Endothelial cell (in vitro differentiated cells): Measurements from ENCODE around the gene ANO2. TPM values are rescaled to one million over a fixed set of nuclear protein-coding genes. Genes with fewer than 3 reads are reported as not detected.

ENCODE experiments used
- DNase-seq: peaks from one replicate; pipeline ENCODE4 v3.0.0; 2021; ENCODE audit warnings: low spot score
- H3K27ac Mint-ChIP-seq: one replicate; pipeline ENCODE4 v1.8.0; 2021; ENCODE audit warnings: mixed read lengths, inconsistent platforms; ENCODE audit not compliant: unreplicated experiment
- H3K27me3 Mint-ChIP-seq: one replicate; pipeline ENCODE4 v1.8.0; 2021; ENCODE audit warnings: mild to moderate bottlenecking, moderate library complexity, mixed read lengths, inconsistent platforms; ENCODE audit not compliant: unreplicated experiment
- H3K36me3 Mint-ChIP-seq: one replicate; pipeline ENCODE4 v1.8.0; 2021; ENCODE audit warnings: mild to moderate bottlenecking, low read depth, mixed read lengths, inconsistent platforms; ENCODE audit not compliant: unreplicated experiment
- H3K4me1 Mint-ChIP-seq: one replicate; pipeline ENCODE4 v1.8.0; 2021; ENCODE audit warnings: mild to moderate bottlenecking, mixed read lengths, inconsistent platforms; ENCODE audit not compliant: unreplicated experiment
- H3K4me3 Mint-ChIP-seq: one replicate; pipeline ENCODE4 v1.8.0; 2021; ENCODE audit warnings: mild to moderate bottlenecking, mixed read lengths, inconsistent platforms; ENCODE audit not compliant: unreplicated experiment
- H3K9me3 Mint-ChIP-seq: one replicate; pipeline ENCODE4 v1.8.0; 2021; ENCODE audit warnings: mixed read lengths, inconsistent platforms; ENCODE audit not compliant: unreplicated experiment
- CTCF ChIP-seq: fragments of 200-600 bp; sonication (generic); IDR thresholded peaks from one replicate; pipeline ENCODE4 v1.5.0; 2021; ENCODE audit warnings: antibody characterized with exemption; ENCODE audit not compliant: unreplicated experiment
- total RNA-seq: library from RNA; stranded (reverse); fragmentation: NEBNext Ultra II Directional; extraction: Animal tissue kit (Norgen Biotek cat#: 25700); gene quantifications from one replicate; pipeline ENCODE4 v1.2.1, GENCODE V29; 2021; ENCODE audit not compliant: unreplicated experiment

The ANO2 gene
- total RNA-seq, 1 donor from 2014 or later, result 4.5 TPM

DNA sequence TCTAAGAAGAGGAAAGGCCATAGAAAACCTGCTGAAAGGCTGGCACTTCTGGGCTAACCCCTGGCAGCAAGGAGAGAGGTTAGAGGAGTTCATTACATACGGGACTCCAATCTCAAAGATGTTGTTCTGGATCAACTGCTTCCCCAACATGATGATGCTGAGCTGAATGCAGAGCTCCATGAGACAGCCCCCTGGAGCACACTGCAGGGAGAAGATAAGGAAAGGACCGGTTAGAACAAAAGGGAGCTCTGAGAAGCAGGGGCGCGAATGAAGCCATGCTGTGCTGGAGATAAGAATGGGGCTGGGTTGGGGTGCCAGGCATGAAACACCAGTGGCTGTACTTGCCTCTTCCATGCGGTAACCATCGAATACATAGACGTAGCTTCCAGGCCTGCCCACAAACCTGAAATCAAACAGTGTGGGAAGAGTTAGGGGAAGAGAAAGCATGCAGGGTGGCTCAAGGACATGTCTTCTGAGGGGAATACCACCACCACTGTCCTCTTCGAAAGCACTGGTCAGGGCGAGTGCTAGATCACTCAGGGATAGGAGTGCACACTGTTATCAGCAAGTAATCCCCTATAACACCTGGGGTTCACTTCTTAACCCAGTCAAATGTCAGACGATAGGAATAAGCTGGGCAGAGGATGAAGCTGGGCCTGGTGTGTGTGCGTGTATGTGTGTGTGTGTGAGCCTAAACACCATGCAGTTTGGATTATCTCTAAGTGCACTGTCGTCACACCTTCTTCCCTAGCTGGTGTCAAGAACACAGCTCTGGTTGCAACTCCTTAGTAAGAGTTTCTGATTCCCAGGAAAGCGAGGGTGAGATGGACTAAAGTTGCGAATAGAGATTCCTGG is 332.3 kb downstream of the ANO2 start:
- H3K27me3 Mint-ChIP-seq, result no peaks in the 10 kb centered on the region
- no peak for DNase-seq
- H3K9me3 Mint-ChIP-seq, result no peaks in the 10 kb centered on the region
- TF ChIP-seq CTCF, result no peak
- H3K36me3 Mint-ChIP-seq, result no peaks in the 10 kb centered on the region
- H3K27ac Mint-ChIP-seq, result no peak overlapping the region
- H3K4me1 Mint-ChIP-seq, result no peaks in the 10 kb centered on the region
- H3K4me3 Mint-ChIP-seq, result no peak overlapping the region

DNA sequence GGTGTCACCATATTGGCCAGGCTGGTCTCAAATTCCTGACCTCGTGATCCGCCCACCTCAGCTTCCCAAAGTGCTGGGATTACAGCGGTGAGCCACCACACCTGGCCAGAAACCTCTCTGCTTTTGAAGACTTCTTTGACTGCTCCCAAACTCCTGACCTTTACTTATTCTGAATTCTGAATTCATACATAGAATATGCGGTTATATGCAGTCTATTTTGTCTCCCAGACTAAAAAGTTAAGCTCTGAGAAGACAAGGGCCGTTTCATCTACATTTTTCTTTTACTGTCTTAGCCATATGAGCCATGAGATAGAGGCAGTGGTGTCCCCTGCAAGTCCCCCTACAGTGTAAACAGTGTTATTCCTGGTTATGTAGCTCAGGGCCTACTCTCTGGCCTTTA is 333.9 kb downstream of the ANO2 start:
- Mint-ChIP-seq H3K4me3 (no peak overlapping the region), H3K9me3 (no peaks in the 10 kb centered on the region), H3K27ac (no peak overlapping the region), H3K27me3 (no peaks in the 10 kb centered on the region), H3K4me1 (no peaks in the 10 kb centered on the region), H3K36me3 (no peaks in the 10 kb centered on the region)
- no peak for DNase-seq
- no peak for TF ChIP-seq CTCF

DNA sequence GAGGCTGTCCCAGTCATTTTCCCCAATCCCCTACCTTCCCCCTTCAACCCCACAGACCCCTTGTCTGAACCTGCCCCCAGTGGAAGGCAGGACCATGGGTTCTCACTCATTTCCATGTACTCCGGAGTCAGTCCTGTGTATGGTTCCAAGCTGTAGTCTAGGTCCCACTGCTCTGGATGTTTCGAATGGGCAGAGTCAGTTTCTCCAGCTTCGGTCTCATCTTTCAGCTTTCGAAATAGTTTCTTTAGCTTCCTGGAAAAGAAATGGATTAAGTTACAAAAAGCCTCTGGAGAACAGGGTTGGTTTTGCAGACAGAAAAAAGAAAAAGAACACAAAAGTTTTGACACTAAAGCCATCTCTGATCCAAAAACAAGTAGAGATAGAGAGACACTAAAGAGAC is 345.7 kb downstream of the ANO2 start:
- no peak for TF ChIP-seq CTCF
- no peak overlapping the region for H3K27ac Mint-ChIP-seq
- H3K27me3 Mint-ChIP-seq, result no peaks in the 10 kb centered on the region
- no peaks in the 10 kb centered on the region for H3K9me3 Mint-ChIP-seq
- no peaks in the 10 kb centered on the region for H3K36me3 Mint-ChIP-seq
- H3K4me1 Mint-ChIP-seq, result no peaks in the 10 kb centered on the region
- H3K4me3 Mint-ChIP-seq, result no peak overlapping the region
- no peak for DNase-seq

- TF ChIP-seq CTCF, result no peak
- Mint-ChIP-seq H3K36me3 (no peaks in the 10 kb centered on the region), H3K4me1 (no peaks in the 10 kb centered on the region), H3K27ac (no peak overlapping the region), H3K9me3 (no peaks in the 10 kb centered on the region), H3K4me3 (no peak overlapping the region), H3K27me3 (no peaks in the 10 kb centered on the region)
- no peak for DNase-seq
Observed at GRCh38 chr12:5593998-5594397, 351.1 kb downstream of the ANO2 start.

DNA sequence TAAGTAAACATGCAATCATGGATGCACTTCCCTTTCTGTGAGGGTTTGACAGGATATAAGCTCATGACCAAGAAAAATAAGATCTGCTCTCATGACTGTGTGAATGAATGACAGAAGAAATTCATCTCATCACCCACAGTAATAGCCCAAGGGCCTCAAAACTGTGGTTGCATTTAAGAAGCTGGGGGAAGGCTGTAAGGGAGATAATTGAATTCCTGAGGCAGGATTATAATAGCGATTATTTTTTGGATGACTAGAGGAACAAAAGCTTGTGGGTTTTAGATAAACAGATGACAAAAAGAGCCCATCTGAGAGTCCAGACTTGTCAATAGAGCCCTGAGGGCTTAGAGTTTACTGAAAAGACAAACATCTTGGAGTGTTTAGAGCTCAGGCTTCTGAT is 352.0 kb downstream of the ANO2 start:
- H3K27me3 Mint-ChIP-seq, result no peaks in the 10 kb centered on the region
- no peak overlapping the region for H3K27ac Mint-ChIP-seq
- peaks cover 2% of the 10 kb centered on the region for H3K4me1 Mint-ChIP-seq
- no peaks in the 10 kb centered on the region for H3K9me3 Mint-ChIP-seq
- TF ChIP-seq CTCF, result no peak
- no peak for DNase-seq
- no peaks in the 10 kb centered on the region for H3K36me3 Mint-ChIP-seq
- H3K4me3 Mint-ChIP-seq, result no peak overlapping the region
